GM19240 (cell line): ENCODE measurements around the gene NFIB.

Source experiments
- DNase-seq: peaks from one replicate; pipeline ENCODE4 v3.0.0; 2011; ENCODE audit warnings: low spot score; ENCODE audit not compliant: insufficient read length

NFIB gene

GRCh38 chr9:14313951-14314423 lies at the start of gene NFIB:
Gene NFIB, minus strand, starts transcription at chr9:14314141. Its CDS starts 630 bp downstream, at chr9:14313511.
- DNase-seq = no peak

- no peak for DNase-seq
These were observed 48.2 kb upstream of the NFIB start for GRCh38 chr9:14362175-14362574.

- no peak for DNase-seq
These were observed 47.1 kb upstream of the NFIB start for GRCh38 chr9:14361074-14361473.

- DNase-seq = no peak
These were observed 44.6 kb upstream of the NFIB start for GRCh38 chr9:14358523-14358922.

GRCh38 chr9:14356351-14357265 lies 42.7 kb upstream of the NFIB start:
- no peak for DNase-seq

- DNase-seq = no peak
These were observed 40.3 kb upstream of the NFIB start for GRCh38 chr9:14354201-14354600.

- DNase-seq = peak; percentile 70
These were observed 39.5 kb upstream of the NFIB start for GRCh38 chr9:14353222-14354056.

- no peak for DNase-seq
These were observed 38.6 kb upstream of the NFIB start for GRCh38 chr9:14352503-14352902.

GRCh38 chr9:14351221-14351836 lies 37.4 kb upstream of the NFIB start:
- DNase-seq = no peak

- DNase-seq = no peak
These were observed 36.8 kb upstream of the NFIB start for GRCh38 chr9:14350754-14351153.

GRCh38 chr9:14350349-14350728 lies 36.4 kb upstream of the NFIB start:
- no peak for DNase-seq

GRCh38 chr9:14349447-14350348 lies 35.8 kb upstream of the NFIB start:
- no peak for DNase-seq

- DNase-seq = no peak
These were observed 35.2 kb upstream of the NFIB start for GRCh38 chr9:14349146-14349446.

- no peak for DNase-seq
These were observed 34.6 kb upstream of the NFIB start for GRCh38 chr9:14348373-14349145.

GRCh38 chr9:14348123-14348372 lies 34.1 kb upstream of the NFIB start:
- no peak for DNase-seq

GRCh38 chr9:14347406-14348122 lies 33.6 kb upstream of the NFIB start:
- DNase-seq = no peak

- DNase-seq = no peak
These were observed 33.0 kb upstream of the NFIB start for GRCh38 chr9:14346811-14347405.

GRCh38 chr9:14346231-14346791 lies 32.4 kb upstream of the NFIB start:
- DNase-seq = no peak
